GM21717 (cell line): Measurements from ENCODE around the gene S100A13.
A peak's percentile ranks its signal among the peaks of the same experiment; 100 is the strongest.

ENCODE experiments used
- ATAC-seq: cut with Tn5 transposase; IDR thresholded peaks from one replicate; pipeline ENCODE4 v1.9.1; 2021; ENCODE audit warnings: mild to moderate bottlenecking, moderate library complexity; ENCODE audit not compliant: unreplicated experiment

S100A13 gene

GRCh38 chr1:153628638-153629342 lies 1.5 kb upstream of the S100A13 start:
- ATAC-seq, result no peak

GRCh38 chr1:153627715-153628626 lies 666 bp upstream of the S100A13 start, which contains the start of gene S100A1:
S100A1 (plus strand) TSS chr1:153628434; CDS start chr1:153630522, 2,088 bp downstream.
- ATAC-seq, result no peak

GRCh38 chr1:153626477-153626903 lies 815 bp downstream of the S100A13 start:
- no peak for ATAC-seq

GRCh38 chr1:153624965-153625611 lies 2.2 kb downstream of the S100A13 start:
- no peak for ATAC-seq

DNA sequence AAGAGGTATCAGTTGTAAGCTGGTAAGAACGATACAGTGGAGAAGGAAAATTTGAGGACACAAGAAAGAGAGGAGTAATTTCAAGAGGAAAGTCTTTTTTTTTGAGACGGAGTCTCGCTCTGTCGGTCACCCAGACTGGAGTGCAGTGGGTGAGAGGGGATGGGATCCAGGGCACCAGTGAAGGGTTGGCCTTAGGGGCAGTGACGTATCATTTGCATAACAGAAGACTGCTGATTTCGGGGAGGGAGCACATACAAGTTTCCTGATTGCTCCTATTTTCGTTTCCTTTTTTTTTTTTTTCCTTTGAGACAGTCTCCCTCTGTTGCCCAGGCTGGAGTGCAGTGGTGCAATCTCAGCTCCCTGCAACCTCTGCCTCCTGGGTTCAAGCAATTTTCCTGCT lies 4.2 kb downstream of the S100A13 start:
- no peak for ATAC-seq

DNA sequence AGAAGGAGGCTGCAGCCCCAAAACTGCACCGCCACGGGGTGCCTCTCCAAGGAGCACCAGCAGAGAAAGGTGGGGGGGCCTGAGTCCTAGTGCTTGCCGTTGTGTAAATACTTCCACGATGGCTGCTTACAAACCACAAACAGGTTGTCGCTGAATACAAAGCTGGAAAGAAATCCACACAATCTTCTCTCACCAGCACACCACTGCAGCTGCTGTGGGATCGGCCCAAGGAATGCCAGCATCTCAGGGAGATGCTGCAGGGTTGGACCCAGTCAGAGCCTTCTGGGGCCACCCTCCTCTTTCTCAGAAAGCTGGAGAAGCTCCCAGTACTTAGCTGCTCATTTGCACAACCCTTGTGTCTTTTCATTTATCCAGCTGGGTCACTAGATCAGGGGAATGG lies 8.1 kb downstream of the S100A13 start:
- ATAC-seq, result no peak

- peak; percentile 54 for ATAC-seq
Measured at GRCh38 chr1:153617663-153618062, 9.6 kb downstream of the S100A13 start.

DNA sequence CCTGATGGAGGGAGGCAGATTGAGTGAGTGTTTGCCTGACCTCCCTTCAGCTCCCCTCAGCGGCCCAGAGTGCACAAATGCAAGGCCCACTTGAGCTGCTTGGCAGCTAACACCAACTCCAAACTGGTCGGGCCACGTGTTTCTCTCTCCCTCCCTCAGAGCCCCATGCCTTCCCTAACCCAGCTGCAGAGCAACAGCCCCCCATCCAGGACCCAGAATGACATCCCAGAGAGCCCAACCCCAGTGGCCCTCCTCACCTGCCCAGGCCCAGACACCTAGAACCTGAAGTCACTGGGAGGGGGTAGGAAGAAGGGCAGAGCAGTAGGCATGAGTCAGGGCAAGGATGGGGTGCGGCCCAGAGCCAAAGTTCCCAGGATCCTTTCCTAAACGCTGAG lies 10.4 kb downstream of the S100A13 start:
- no peak for ATAC-seq

DNA sequence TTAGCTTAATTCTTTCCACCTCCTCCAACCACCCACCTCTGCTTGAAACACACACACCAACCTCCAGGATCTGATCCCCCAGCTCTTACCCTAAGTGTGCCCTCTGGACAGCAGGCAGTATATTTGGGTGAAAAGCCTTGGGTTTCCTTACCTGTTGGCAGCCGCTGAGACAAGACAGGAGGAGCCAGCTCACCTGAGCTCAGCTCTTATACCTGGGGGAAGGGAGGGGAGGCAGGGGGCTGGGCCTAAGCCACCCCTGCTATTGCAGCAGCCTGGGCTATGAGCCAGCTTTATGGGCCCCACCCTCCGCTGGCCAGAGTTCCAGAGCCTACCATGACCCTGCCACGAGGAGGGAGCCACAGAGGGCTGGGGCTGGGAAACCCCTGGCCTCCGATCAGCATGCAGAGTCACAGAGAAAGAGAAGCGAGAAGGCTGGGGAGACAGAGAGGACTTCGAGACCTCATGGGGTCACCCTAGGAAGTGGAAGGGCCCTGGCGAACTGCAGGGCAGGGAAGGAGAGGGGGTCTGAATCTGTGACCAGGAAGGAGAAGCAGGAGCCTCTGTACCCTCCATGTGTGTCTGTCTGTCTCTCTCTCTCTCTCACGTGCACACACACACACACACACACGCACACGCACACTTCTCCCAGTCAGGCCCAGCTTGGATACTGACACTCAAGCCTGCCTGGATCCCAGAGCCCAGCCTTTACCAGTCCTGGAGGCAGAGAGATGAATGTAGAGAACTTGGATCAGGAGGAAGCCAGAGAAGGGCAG lies 11.0 kb downstream of the S100A13 start, which contains the start of gene S100A14:
S100A14 (minus strand) TSS at position 182 of the 773 bp plus-strand sequence. CDS start 467 bp downstream, outside the sequence.
- no peak for ATAC-seq

- no peak for ATAC-seq
Measured at GRCh38 chr1:153615406-153615805, 11.9 kb downstream of the S100A13 start.

GRCh38 chr1:153614906-153615305 lies 12.4 kb downstream of the S100A13 start:
- ATAC-seq, result no peak

GRCh38 chr1:153614189-153614900 lies 13.0 kb downstream of the S100A13 start:
- ATAC-seq, result no peak

GRCh38 chr1:153613406-153613805 lies 13.9 kb downstream of the S100A13 start:
- no peak for ATAC-seq

DNA sequence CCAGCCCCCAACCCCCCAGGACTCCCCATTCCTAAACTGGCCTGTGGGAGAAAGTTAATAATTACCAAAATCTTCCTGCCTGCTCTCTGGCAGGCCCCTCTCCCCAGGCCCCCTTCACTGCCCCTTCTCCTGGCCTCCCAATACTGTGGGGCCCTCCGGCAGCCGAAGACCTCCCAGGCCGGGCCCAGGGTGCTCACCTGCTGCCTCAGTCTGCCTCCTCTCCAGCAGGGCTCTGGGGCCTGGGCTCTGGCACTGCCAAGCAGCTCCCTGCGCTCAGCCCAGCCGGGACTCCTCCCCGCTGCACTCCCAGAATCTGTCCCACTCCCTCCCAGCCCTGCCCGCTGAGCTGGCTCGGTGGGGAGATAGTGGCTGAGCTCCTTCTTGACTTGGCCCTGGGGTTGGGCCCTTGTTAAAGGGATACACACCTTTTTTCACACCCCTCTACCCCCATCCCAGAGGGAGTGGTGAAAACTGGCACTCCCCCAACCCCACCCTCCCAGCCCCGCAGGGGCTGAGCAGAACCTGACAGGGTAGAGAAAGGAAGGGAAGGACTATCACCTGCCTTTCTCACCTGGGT lies 14.5 kb downstream of the S100A13 start, which contains the start of gene S100A16:
S100A16 (minus strand) TSS at position 383 of the 577 bp plus-strand sequence. CDS start 4,986 bp downstream, outside the sequence.
- ATAC-seq, result no peak

DNA sequence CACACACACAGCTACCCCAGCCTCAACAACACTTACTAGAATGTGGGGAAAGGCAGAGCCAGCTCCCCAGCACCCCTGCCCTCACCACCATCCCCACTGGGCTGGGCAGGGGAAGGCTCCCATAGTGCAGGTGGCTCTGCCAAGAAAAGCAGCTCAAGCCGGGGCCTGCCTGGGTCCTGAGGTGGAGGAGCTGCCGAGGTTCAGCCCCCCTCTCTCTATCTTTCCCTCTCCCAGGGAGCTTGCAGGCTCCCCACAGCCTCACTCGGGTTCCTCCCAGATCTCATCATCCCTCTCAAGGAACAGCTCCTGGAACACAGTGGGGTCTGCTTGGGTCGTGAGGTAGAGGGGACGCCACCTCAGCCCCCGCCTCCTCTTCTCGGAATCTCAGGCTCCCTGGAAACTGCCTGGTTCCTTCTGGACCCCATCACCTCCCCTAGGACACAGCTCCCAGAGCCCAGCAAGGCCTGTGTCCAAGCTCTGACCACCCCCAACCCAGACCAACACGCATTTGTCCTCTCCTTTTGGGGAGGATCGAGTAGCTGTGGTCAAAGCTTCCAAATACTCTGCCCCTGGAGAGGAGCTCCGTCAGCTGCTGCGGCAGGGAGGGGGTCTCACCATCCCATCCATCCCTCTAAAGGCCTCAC lies 15.1 kb downstream of the S100A13 start:
- ATAC-seq, result no peak

DNA sequence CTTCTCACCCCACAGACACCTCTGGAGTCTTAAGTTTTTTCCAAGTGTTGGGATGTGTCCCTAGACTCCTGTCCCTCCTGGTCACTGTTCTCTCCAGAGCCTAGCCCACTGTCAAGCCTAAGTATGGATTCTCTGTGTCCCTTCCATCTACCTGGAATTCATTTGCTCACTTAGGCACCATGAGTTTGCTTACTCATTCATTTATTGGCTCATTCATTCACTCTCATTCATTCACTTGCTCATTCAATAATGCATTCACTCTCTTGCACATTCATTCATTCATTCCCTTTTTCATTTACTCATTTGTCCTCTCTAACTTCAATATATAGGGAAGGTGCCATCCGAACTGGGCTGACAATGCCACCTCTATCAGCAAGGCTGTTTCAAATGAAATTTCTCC lies 15.9 kb downstream of the S100A13 start:
- ATAC-seq, result no peak

DNA sequence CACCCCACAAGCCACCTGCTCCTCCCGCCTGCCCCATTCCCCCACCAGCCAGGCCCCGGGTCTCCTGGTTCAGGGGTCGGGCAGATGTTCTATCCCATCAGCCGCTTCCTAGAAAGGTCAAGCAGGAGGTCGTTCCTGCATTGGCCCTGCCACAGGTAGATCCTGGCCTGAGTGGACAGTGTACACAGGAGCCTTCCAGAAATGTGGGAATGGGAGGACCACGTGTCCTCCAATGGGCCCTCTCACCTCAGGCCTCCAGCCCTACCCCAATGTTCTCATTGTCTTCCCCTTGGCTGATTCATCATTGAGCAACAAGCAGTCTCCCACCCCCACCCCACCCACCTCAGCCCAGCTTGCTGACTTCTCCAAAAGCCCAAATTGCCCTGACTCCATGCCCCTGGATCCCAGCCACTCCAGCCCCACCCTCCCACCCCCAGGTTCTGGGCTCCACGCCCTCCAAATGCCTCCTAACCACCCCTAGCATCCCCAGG lies 16.4 kb downstream of the S100A13 start:
- ATAC-seq, result no peak

GRCh38 chr1:153610334-153610733 lies 17.0 kb downstream of the S100A13 start:
- no peak for ATAC-seq

DNA sequence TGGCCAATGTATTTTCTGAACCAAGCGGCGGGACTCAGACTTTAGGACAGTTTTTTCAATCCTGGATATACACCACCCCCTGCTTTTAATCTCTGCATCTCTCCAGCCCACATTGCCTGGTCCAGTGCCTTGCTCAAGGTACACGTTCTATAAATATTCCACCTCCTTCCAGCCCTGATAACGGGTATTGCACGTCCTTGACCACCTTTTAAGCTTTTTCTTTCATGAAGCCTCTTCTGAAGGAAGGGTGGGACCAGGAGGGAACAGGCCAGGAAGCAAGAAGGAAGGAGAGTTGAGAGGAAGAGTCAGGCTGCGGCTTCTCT lies 17.8 kb downstream of the S100A13 start:
- no peak for ATAC-seq
